ENCODE data around the gene ATAD3C.
"Not testable (repeated sequence)": the region's sequence is repeated elsewhere in the genome, so short reads cannot be mapped to it uniquely, and the experiment has no call there.

ATAD3C gene

DNA sequence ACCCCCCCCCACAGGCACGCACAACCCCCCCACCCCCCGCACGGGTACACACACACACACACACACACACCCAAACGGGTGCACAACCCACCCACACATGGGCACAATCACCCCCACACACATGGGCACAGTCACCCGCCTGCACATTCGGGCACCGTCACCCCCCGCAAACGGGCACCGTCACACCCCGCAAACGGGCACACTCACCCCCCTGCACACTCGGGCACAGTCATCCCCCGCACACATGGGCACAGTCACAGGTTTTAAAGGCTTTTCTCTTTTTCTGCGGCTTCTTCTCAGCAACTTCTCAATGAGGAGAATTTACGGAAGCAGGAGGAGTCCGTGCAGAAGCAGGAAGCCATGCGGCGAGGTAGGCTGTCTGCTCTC is 69.1 kb downstream of the ATAD3C start:
- H3K4me1 ChIP-seq (ENCODE audit: control insufficient read depth, insufficient read depth, low read length); H3K27ac ChIP-seq (ENCODE audit: extremely low read depth, low read depth, low read length); H3K4me3 ChIP-seq (ENCODE audit: low read depth, low read length); H3K9me3 ChIP-seq (ENCODE audit: control insufficient read depth, insufficient read depth, low read depth, low read length); CTCF ChIA-PET; POLR2A ChIA-PET: not testable (repeated sequence)
- peaks cover 22 to 75% of the 10 kb centered on the region in 2 experiments; a peak in 2 of 3 replicates for H3K36me3 ChIP-seq (ENCODE audit: control insufficient read depth in 2 of 2, insufficient read depth in 1 of 2, low read length in 2 of 2)
- TF ChIP-seq, protein P1, sequence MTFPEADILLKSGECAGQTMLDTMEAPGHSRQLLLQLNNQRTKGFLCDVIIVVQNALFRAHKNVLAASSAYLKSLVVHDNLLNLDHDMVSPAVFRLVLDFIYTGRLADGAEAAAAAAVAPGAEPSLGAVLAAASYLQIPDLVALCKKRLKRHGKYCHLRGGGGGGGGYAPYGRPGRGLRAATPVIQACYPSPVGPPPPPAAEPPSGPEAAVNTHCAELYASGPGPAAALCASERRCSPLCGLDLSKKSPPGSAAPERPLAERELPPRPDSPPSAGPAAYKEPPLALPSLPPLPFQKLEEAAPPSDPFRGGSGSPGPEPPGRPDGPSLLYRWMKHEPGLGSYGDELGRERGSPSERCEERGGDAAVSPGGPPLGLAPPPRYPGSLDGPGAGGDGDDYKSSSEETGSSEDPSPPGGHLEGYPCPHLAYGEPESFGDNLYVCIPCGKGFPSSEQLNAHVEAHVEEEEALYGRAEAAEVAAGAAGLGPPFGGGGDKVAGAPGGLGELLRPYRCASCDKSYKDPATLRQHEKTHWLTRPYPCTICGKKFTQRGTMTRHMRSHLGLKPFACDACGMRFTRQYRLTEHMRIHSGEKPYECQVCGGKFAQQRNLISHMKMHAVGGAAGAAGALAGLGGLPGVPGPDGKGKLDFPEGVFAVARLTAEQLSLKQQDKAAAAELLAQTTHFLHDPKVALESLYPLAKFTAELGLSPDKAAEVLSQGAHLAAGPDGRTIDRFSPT (tag by site-specific recombination; IDR thresholded peaks at IDR 0.05): peak; percentile 63
- peak; percentile 58 for TF ChIP-seq ZBTB8A (tag by site-specific recombination; IDR thresholded peaks at IDR 0.05)

Measured in HEK293 (cell line).